Pancreas (tissue), 10 donors: ENCODE measurements around the gene TIPARP. TPM values are rescaled to one million over a fixed set of nuclear protein-coding genes. Genes with fewer than 3 reads are reported as not detected.
"Not testable (repeated sequence)": the region's sequence is repeated elsewhere in the genome, so short reads cannot be mapped to it uniquely, and the experiment has no call there.

Experiments used
- ATAC-seq, 4 donors: fragments of 200-7000 bp; cut with Tn5 transposase; one replicate each; pipeline versions ENCODE4 v1.8.0 to v1.9.1; 2020; ENCODE audit warnings: mild to moderate bottlenecking in 4 of 4, moderate library complexity in 4 of 4
- DNase-seq, 6 donors: peaks; one replicate each; pipeline ENCODE4 v3.0.0-alpha.2; 2020
- FAIRE-seq: peaks from 2 replicates; lab custom pipeline; 2012; peaks lifted over from hg19 to GRCh38; lab: Jason Lieb, UNC
- H3K27ac ChIP-seq, 4 donors: fragments of 200-600 bp; sonication (generic); 1 replicate in 3 of 4; 2 replicates in 1 of 4; pipeline versions ENCODE4 v1.5.0 to v1.8.0; 2020
- H3K27me3 ChIP-seq, 4 donors: fragments of 200-600 bp; one replicate each; pipeline ENCODE4 v1.8.0; 2021
- H3K36me3 ChIP-seq, 3 donors: fragments of 200-600 bp; sonication (generic) in 1 of 3; one replicate each; pipeline versions ENCODE4 v1.5.0 to v1.8.0; 2020 to 2021
- H3K4me1 ChIP-seq, 3 donors: fragments of 200-600 bp; one replicate each; pipeline ENCODE4 v1.8.0; 2021
- H3K4me3 ChIP-seq, 4 donors: fragments of 200-600 bp; sonication (generic) in 2 of 4; one replicate each; pipeline versions ENCODE4 v1.5.0 to v1.8.0; 2020 to 2021
- H3K9me3 ChIP-seq, 4 donors: fragments of 200-600 bp; one replicate each; pipeline ENCODE4 v1.8.0; 2021
- WGBS, 2 donors: extraction: QIAGEN DNeasy Blood & Tissue Kit; methylation state at CpG; one replicate each; pipeline ENCODE4 v1.1.7; 2013; 5-methylcytosine and 5-hydroxymethylcytosine counted together
- intact Hi-C, 3 donors: fragments of 100-400 bp; cut with DNase I; formaldehyde crosslinking; loops; one replicate each; pipeline versions ENCODE4 v1.11.1 to v1.14.2; 2022
- polyA plus RNA-seq, 2 donors: library from polyadenylated mRNA; stranded (reverse); fragments of 200-250 nt; gene quantifications; one replicate each; pipeline ENCODE4 v1.2.3, GENCODE V29; 2013
- total RNA-seq, 6 donors: library from RNA; stranded (reverse); fragmentation: NEBNext Ultra II Directional in 4 of 6; extraction: Animal tissue kit (Norgen Biotek cat#: 25700) in 4 of 6; gene quantifications; one replicate each; pipeline versions ENCODE4 v1.2.1 to v1.2.4, GENCODE V29; 2021 to 2023
- TF ChIP-seq, protein P1 (sequence below), 4 donors: fragments of 200-600 bp; sonication (generic) in 3 of 4; IDR thresholded peaks; one replicate each; pipeline versions ENCODE4 v1.5.0 to v1.8.0; 2021; ENCODE audit warnings: antibody characterized with exemption in 4 of 4
- donor health status: healthy with polysubstance abuse.
- donor health status: DM: no; HTN: no; CAD: no; lungs with moderate emphysema.
- donor health status: DM: no; HTN: no; CAD: no.
- donor health status: control.
- donor health status: control.
- donor health status: Bipolar disorder and iron deficiency.
- donor health status: DM: yes; HTN: yes; CAD: no.
- donor health status: DM: no; HTN: no; CAD: no.
- donor health status: DM: no; HTN: no; CAD: no.
- donor health status: DM: yes; HTN: yes; CAD: no.

The TIPARP gene
- total and polyA plus RNA-seq, 8 donors = 6.0 to 15.0 (median 10.1) TPM

GRCh38 chr3:156729460-156730179 lies 55.2 kb downstream of the TIPARP start:
- TF ChIP-seq, protein P1, sequence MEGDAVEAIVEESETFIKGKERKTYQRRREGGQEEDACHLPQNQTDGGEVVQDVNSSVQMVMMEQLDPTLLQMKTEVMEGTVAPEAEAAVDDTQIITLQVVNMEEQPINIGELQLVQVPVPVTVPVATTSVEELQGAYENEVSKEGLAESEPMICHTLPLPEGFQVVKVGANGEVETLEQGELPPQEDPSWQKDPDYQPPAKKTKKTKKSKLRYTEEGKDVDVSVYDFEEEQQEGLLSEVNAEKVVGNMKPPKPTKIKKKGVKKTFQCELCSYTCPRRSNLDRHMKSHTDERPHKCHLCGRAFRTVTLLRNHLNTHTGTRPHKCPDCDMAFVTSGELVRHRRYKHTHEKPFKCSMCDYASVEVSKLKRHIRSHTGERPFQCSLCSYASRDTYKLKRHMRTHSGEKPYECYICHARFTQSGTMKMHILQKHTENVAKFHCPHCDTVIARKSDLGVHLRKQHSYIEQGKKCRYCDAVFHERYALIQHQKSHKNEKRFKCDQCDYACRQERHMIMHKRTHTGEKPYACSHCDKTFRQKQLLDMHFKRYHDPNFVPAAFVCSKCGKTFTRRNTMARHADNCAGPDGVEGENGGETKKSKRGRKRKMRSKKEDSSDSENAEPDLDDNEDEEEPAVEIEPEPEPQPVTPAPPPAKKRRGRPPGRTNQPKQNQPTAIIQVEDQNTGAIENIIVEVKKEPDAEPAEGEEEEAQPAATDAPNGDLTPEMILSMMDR (IDR thresholded peaks at IDR 0.05) = no peak
- H3K27me3 ChIP-seq = no peaks in the 10 kb centered on the region
- H3K4me3 ChIP-seq = no peak overlapping the region
- intact Hi-C loops = no loop called here
- 62 to 82% methylated on average over 2 of the region's 2 CpGs for WGBS, 2 donors
- DNase-seq = no peak
- ATAC-seq = peak in 1 of 4 donors; percentile 36
- no peaks in the 10 kb centered on the region for H3K36me3 ChIP-seq
- FAIRE-seq = no peak
- no peaks in the 10 kb centered on the region for H3K4me1 ChIP-seq
- no peaks in the 10 kb centered on the region for H3K9me3 ChIP-seq
- no peak overlapping the region for H3K27ac ChIP-seq

DNA sequence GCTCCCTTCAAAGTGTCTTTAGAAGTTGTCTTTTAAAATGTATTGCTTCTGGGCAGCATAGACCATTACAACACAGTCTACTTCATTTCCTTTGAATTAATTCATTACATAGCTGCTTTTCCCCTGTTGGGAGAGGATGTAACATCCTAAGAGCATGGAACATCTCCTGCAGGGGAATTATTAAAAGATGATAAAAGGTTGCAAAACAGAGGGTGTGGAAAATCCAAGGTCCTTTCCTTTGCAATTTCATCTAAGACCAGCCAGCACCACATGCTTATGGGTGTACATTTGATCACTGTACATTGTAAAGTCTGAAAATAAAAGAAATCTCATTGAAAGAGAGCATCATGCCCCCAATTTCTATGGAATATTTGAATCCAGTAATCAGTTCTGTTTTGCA lies 57.4 kb downstream of the TIPARP start:
- no peak overlapping the region for H3K4me3 ChIP-seq
- no peaks in the 10 kb centered on the region for H3K36me3 ChIP-seq
- TF ChIP-seq, protein P1 (IDR thresholded peaks at IDR 0.05) = no peak
- H3K27ac ChIP-seq = no peak overlapping the region
- H3K4me1 ChIP-seq = no peaks in the 10 kb centered on the region
- intact Hi-C loops = no loop called here
- ATAC-seq = no peak
- FAIRE-seq = no peak
- no peaks in the 10 kb centered on the region for H3K9me3 ChIP-seq
- no peaks in the 10 kb centered on the region for H3K27me3 ChIP-seq
- DNase-seq = no peak

- H3K4me1 ChIP-seq = no peaks in the 10 kb centered on the region
- no peaks in the 10 kb centered on the region for H3K27me3 ChIP-seq
- intact Hi-C loops = no loop called here
- DNase-seq (no peak), ATAC-seq (no peak), FAIRE-seq (no peak)
- TF ChIP-seq, protein P1 (IDR thresholded peaks at IDR 0.05) = no peak
- H3K9me3 ChIP-seq = no peaks in the 10 kb centered on the region
- H3K36me3 ChIP-seq = no peaks in the 10 kb centered on the region
- WGBS, 2 donors = 67 to 68% methylated on average over 6 of the region's 6 CpGs
- no peak overlapping the region for H3K27ac ChIP-seq
- no peak overlapping the region for H3K4me3 ChIP-seq
Observed at GRCh38 chr3:156732261-156732660, 57.9 kb downstream of the TIPARP start.

DNA sequence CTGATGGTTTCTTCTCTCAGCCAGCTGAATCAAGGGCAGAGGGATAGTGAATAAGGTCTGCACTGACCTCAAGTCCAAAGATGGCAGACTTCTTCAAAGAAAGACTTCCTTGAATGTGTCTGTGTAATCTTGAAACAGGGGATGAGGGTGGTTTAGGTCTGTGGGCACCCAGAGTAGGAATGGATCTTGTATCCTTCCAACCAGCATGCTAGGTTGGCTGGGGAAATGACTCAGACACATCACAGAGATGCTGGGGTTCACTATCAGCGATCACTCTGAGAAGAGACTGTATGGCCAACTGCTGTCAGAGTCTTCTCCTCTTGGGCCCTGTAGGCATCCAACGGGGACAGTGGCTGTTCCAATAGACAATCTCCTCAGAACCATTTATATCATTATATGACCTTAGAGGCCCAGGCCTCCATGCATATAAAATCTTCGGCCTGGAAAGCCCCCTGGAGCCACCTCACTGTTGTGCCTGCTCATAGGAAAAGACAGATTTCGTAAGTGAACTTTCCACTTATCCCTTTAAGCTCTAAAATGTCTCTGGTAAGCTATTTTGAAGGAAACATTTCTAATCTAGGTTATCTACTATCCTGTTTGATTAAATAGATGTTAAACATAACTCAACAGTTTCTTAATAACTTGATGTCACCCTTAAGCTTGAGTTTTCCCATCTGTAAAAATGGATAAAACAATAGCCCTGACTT lies 58.5 kb downstream of the TIPARP start:
- intact Hi-C loops = no loop called here
- no peak overlapping the region for H3K4me3 ChIP-seq
- ATAC-seq (no peak), DNase-seq (no peak), FAIRE-seq (no peak)
- H3K27ac ChIP-seq = no peak overlapping the region
- H3K27me3 ChIP-seq = no peaks in the 10 kb centered on the region
- TF ChIP-seq, protein P1 (IDR thresholded peaks at IDR 0.05) = no peak
- no peaks in the 10 kb centered on the region for H3K9me3 ChIP-seq
- H3K4me1 ChIP-seq = no peaks in the 10 kb centered on the region
- 89 to 95% methylated on average over 4 of the region's 4 CpGs for WGBS, 2 donors
- no peaks in the 10 kb centered on the region for H3K36me3 ChIP-seq

DNA sequence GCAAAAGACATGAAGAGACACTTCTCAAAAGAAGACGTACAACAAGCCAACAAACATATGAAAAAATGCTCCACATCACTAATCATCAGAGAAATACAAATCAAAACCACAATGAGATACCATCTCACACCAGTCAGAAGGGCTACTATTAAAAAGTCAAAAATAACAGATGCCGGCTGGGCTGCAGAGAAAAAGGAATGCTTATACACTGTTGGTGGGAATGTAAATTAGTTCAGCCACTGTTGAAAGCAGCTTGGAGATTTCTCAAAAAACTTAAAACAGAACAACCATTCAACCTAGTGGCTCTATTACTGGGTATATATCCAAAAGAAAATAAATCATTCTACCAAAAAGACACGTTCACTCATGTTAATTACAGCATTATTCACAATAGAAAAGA lies 60.3 kb downstream of the TIPARP start:
- FAIRE-seq, DNase-seq, H3K9me3 ChIP-seq, H3K4me3 ChIP-seq, ATAC-seq, H3K4me1 ChIP-seq, intact Hi-C loops, H3K36me3 ChIP-seq, H3K27me3 ChIP-seq, H3K27ac ChIP-seq: not testable (repeated sequence)
- WGBS, 2 donors = 50 to 51% methylated on average over 3 of the region's 3 CpGs
